Measurements from ENCODE around the gene RHBDL3.
A peak's percentile ranks its signal among the peaks of the same experiment; 100 is the strongest.

Gene RHBDL3

DNA sequence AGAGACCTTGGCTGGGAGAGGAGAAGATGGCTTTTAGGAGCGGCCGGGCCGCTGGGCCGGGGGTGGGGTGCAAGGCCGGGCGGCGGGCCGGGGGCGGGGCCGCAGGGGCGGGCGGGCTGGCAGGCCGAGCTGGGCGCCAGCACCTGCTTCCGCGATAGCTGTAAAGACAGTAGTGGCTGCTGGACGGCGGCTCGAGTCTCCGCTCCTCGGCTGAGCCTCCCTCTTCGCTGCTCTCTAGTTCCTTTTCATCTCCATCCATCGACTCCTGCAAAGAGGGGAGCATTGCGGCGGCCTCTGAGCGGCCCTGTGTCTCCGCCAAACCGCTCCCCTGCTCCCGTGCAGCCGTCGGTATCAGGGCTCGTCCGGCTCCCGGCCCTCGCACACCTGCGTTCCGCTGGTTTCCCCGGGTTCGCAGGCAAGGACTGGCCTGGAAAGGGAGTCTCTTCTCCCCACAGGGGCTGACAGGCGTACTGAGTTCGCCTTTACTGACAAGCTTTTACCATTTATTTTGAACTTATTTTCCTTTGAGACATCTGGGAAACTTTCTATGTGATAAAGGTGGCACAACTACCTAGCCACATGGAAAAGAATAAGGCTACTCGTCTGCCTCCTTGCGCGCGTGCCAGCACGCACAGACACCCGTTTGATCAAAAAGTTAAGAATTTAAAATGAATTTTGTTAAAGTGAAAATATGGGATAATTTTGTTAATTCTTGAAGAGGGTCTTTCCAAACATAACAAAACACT, 76.4 kb downstream of the RHBDL3 start, which contains the start of gene C17orf75:
Gene C17orf75, minus strand, starts transcription at position 317 of the 746 bp plus-strand sequence. Its CDS starts 34 bp downstream, at position 283.
- DNase-seq (ENCODE audit: low read depth in 2 of 2): peak; percentile 79 to 82
- H3K4me3 ChIP-seq (replicated peaks in 1 of 2; ENCODE audit: low read depth in 2 of 2, low read length in 2 of 2): peak within 1 kb of the TSS; percentile 61
- TF ChIP-seq, protein P1, sequence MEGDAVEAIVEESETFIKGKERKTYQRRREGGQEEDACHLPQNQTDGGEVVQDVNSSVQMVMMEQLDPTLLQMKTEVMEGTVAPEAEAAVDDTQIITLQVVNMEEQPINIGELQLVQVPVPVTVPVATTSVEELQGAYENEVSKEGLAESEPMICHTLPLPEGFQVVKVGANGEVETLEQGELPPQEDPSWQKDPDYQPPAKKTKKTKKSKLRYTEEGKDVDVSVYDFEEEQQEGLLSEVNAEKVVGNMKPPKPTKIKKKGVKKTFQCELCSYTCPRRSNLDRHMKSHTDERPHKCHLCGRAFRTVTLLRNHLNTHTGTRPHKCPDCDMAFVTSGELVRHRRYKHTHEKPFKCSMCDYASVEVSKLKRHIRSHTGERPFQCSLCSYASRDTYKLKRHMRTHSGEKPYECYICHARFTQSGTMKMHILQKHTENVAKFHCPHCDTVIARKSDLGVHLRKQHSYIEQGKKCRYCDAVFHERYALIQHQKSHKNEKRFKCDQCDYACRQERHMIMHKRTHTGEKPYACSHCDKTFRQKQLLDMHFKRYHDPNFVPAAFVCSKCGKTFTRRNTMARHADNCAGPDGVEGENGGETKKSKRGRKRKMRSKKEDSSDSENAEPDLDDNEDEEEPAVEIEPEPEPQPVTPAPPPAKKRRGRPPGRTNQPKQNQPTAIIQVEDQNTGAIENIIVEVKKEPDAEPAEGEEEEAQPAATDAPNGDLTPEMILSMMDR (IDR thresholded peaks at IDR 0.05; ENCODE audit: low read depth, low read length): no peak

DNA sequence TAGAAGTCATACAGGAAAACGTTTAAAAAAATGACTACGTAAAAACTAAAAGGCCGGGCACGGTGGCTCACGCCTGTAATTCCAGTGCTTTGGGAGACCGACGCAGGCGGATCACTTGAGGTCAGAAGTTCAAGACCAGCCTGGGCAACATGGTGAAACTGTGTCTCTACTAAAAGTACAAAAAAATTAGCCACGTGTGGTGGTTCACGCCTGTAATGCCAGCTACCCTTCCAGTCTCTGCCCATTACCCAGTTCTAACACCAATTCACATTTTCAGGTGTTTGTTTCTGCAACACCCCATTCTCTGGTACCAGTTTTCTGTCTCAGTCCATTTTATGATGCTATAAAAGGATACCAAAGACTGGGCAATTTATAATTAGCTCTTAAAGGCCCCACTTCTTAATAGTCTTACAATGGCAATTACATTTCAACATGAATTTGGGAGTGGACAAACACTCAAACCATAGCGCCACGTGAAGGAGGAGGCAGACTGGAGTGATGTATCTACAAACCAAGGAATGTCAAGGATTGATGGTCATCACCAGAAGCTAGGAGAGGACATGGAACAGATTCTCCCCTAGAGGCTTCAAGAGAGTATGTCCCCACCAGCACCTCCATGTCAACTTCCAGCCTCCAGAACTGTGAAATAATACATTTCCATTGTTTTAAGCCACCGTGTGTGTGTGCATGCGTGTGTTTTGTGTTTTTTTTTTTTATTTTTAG, 77.1 kb downstream of the RHBDL3 start:
- peak overlapping the region; percentile 61 for H3K4me3 ChIP-seq (replicated peaks in 1 of 2; ENCODE audit: low read depth in 2 of 2, low read length in 2 of 2)
- TF ChIP-seq, protein P1 (IDR thresholded peaks at IDR 0.05; ENCODE audit: low read depth, low read length): no peak
- no peak for DNase-seq (ENCODE audit: low read depth in 2 of 2)

DNA sequence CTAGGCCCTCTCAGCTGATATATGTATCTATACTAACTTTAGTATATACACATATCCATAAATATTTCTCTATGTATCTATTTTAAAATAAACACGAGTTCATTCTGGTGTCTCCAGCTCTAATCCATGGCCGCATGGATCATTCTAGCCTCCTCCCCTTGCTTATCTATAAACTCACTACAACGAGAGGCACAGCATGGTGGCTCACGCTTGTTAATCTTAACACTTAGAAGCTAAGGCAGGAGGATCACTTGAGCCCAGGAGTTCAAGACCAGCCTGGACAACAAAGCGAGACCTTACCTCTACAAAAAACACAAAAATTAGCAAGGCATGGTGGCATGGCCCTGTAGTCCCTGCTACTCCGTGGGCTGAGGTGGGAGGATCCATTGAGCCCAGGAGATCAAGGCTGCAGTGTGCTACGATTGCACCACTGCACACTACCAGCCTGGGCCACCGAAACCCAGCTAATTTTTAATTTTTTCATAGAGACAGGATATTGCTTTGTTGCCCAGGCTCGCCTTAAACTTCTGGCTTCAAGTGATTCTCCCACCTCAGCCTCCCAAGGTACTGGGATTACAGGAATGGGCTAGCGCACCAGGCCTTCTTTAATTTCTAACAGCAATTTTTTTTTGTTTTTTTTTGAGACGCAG, 80.4 kb downstream of the RHBDL3 start:
- TF ChIP-seq, protein P1 (IDR thresholded peaks at IDR 0.05; ENCODE audit: low read depth, low read length): no peak
- no peak for DNase-seq (ENCODE audit: low read depth in 2 of 2)
- no peak overlapping the region for H3K4me3 ChIP-seq (replicated peaks in 1 of 2; ENCODE audit: low read depth in 2 of 2, low read length in 2 of 2)

DNA sequence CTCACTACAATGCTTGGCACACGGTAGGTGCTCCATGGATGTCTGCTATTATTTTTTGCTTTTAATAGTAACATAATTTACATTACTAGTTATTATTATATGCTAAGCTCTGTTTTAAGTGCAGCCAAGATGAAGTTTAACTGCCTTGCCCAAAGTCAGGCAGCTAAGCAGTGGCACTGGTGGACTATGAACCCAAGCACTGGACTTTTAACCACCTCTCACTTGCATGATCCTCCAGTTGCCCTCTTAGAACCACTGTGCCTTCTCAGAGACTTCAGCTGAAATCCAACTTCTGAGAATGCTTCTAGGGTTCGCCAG, 82.8 kb downstream of the RHBDL3 start:
- TF ChIP-seq, protein P1 (IDR thresholded peaks at IDR 0.05; ENCODE audit: low read depth, low read length): no peak
- DNase-seq (ENCODE audit: low read depth in 2 of 2): no peak
- H3K4me3 ChIP-seq (replicated peaks in 1 of 2; ENCODE audit: low read depth in 2 of 2, low read length in 2 of 2): no peak overlapping the region

DNA sequence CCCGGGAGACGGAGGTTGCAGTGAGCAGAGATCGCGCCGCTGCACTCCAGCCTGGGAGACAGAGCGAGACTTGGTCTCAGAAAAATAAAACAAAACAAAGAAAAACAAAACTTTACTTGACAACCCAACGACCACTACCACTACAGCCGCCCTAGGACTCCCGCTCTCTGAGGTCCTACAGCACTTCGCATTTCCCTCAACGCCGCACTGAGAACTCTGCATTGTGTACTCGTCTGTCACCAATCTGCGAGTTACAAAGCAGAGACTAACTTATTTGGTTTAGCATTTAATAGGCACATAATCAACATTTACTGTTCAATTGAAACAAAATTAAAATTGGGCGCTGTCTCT, 83.8 kb downstream of the RHBDL3 start:
- TF ChIP-seq, protein P1 (IDR thresholded peaks at IDR 0.05; ENCODE audit: low read depth, low read length): no peak
- H3K4me3 ChIP-seq (replicated peaks in 1 of 2; ENCODE audit: low read depth in 2 of 2, low read length in 2 of 2): peak overlapping the region; percentile 76 to 93
- DNase-seq (ENCODE audit: low read depth in 2 of 2): peak; percentile 32 to 42

DNA sequence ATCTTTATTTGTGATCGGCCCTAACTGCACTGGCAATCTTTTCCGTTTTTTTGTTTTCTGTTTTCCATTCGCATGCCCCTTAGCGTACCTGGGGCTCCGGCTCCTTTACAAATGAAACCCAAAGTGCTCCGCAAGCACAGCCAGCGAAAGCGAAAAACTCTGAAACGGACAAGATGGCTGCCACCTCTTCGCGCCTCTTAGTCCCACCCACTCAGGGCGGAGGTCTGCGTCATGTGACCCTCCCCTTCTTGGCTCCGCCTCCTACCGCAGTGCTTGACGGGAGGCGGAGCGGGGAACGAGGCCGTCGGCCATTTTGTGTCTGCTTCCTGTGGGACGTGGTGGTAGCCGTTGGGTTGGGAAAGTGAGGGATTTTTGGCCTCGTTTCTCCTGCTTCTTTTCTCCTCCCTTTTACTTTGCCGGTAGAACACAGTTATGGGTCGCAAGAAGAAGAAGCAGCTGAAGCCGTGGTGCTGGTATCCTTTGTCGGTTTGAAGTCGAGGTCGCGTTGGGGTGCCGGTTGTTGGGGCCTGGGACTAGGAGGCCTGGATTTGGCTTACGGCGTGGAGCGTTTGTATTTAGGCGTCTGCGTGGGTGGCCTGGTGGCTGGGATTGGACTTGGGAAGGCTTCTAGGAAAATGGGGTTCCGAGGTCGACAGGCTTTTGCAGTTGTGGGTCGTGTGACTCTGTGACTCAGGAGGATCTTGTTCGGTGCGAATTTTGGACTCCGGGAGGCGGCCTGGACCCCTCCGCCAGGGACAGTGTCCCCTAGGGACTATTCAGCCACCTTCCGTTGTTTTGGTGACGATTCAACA, 84.4 kb downstream of the RHBDL3 start, which contains the start of gene ZNF207:
Gene ZNF207, plus strand, starts transcription at position 304 of the 812 bp plus-strand sequence. Its CDS starts 129 bp downstream, at position 433.
- TF ChIP-seq, protein P1 (IDR thresholded peaks at IDR 0.05; ENCODE audit: low read depth, low read length): no peak
- peak within 1 kb of the TSS; percentile 76 to 93 for H3K4me3 ChIP-seq (replicated peaks in 1 of 2; ENCODE audit: low read depth in 2 of 2, low read length in 2 of 2)
- DNase-seq (ENCODE audit: low read depth in 2 of 2): peak; percentile 97 to 98

Data from cardiac fibroblast (primary cell).